CD8-positive, alpha-beta memory T cell (primary cell): Measurements from ENCODE around the gene IPO13. TPM values are rescaled to one million over a fixed set of nuclear protein-coding genes. Genes with fewer than 3 reads are reported as not detected.

Experiments
- CTCF ChIA-PET: fragments of 350-600 bp; sonication (Branson Sonifier 250); formaldehyde crosslinking; loops from one replicate; lab custom pipeline; 2021; ENCODE audit warnings: antibody characterized with exemption; lab: Charles Lee
- POLR2A ChIA-PET: fragments of 350-600 bp; sonication (Branson Sonifier 250); formaldehyde crosslinking; loops from one replicate; lab custom pipeline; 2021; ENCODE audit warnings: antibody characterized with exemption; lab: Charles Lee
- DNase-seq, 5 donors: peaks; one replicate each; pipeline versions ENCODE4 v3.0.0 to v3.0.0-alpha.2; 2020 to 2022; ENCODE audit warnings: mixed read lengths in 1 of 5
- H3K27ac ChIP-seq: one replicate; pipeline ENCODE4 v1.7.0; 2013; ENCODE audit warnings: low read depth, mild to moderate bottlenecking, low read length, moderate library complexity
- H3K27me3 ChIP-seq: 2 replicates; pipeline ENCODE4 v1.7.0; 2013; ENCODE audit warnings: low read length, mild to moderate bottlenecking; ENCODE audit not compliant: insufficient read depth, poor library complexity, severe bottlenecking
- H3K36me3 ChIP-seq: 2 replicates; pipeline ENCODE4 v1.7.0; 2013; ENCODE audit warnings: mild to moderate bottlenecking, low read length, moderate library complexity; ENCODE audit not compliant: insufficient read depth
- H3K4me1 ChIP-seq: 2 replicates; pipeline ENCODE4 v1.7.0; 2013; ENCODE audit warnings: mild to moderate bottlenecking, low read length, moderate library complexity; ENCODE audit not compliant: insufficient read depth
- H3K4me3 ChIP-seq: 2 replicates; pipeline ENCODE4 v1.7.0; 2013; ENCODE audit warnings: mild to moderate bottlenecking, low read length
- H3K9me3 ChIP-seq: 2 replicates; pipeline ENCODE4 v1.7.0; 2013; ENCODE audit warnings: mild to moderate bottlenecking, low read length
- H3K27ac Mint-ChIP-seq, 8 donors: one replicate each; pipeline ENCODE4 v1.8.0; 2020 to 2021; ENCODE audit warnings: mixed read lengths in 8 of 8, mild to moderate bottlenecking in 6 of 8, inconsistent platforms in 3 of 8, moderate library complexity in 3 of 8
- H3K27me3 Mint-ChIP-seq, 2 donors: one replicate each; pipeline ENCODE4 v1.8.0; 2020 to 2021; ENCODE audit warnings: mixed read lengths in 2 of 2, mild to moderate bottlenecking in 1 of 2, moderate library complexity in 1 of 2
- H3K36me3 Mint-ChIP-seq, 3 donors: one replicate each; pipeline ENCODE4 v1.8.0; 2020 to 2021; ENCODE audit warnings: mixed read lengths in 3 of 3, inconsistent platforms in 1 of 3, mild to moderate bottlenecking in 1 of 3
- H3K4me1 Mint-ChIP-seq, 3 donors: one replicate each; pipeline ENCODE4 v1.8.0; 2020 to 2021; ENCODE audit warnings: mixed read lengths in 3 of 3, inconsistent platforms in 1 of 3, mild to moderate bottlenecking in 1 of 3
- H3K4me3 Mint-ChIP-seq, 7 donors: one replicate each; pipeline ENCODE4 v1.8.0; 2020 to 2021; ENCODE audit warnings: mixed read lengths in 7 of 7, mild to moderate bottlenecking in 6 of 7, moderate library complexity in 4 of 7, inconsistent platforms in 2 of 7
- H3K9me3 Mint-ChIP-seq, 5 donors: one replicate each; pipeline ENCODE4 v1.8.0; 2020 to 2022; ENCODE audit warnings: mixed read lengths in 5 of 5, mild to moderate bottlenecking in 3 of 5, moderate library complexity in 2 of 5, inconsistent platforms in 1 of 5
- polyA plus RNA-seq: library from polyadenylated mRNA; unstranded; fragments of 300-500 nt; fragmentation: Illumina TruSeq; gene quantifications from one replicate; pipeline ENCODE4 v1.2.3, GENCODE V29; 2021
- total RNA-seq, 2 experiments: library from RNA; stranded (reverse); gene quantifications; one replicate each; pipeline ENCODE4 v1.2.3, GENCODE V29; 2021

IPO13 gene
- total and polyA plus RNA-seq, 3 experiments from 2014 or later, result 16.0 to 32.1 (median 28.9) TPM

- no peaks in the 10 kb centered on the region for H3K9me3 Mint-ChIP-seq
- POLR2A ChIA-PET, result interaction anchor here (0.8 to 1.2 kb wide), 2 partner anchors 22 to 23 kb away, joined by 5 to 6 read pairs; partner anchors contain the start of gene IPO13
- H3K27ac Mint-ChIP-seq, result peak overlapping the region; percentile 31 to 99 (median 54)
Measured at GRCh38 chr1:43969416-43969745, 22.6 kb downstream of the IPO13 start.

GRCh38 chr1:43969746-43970466 lies 23.2 kb downstream of the IPO13 start, which contains the start of gene DPH2:
Gene DPH2, plus strand, starts transcription at chr1:43970010. Its CDS starts 166 bp downstream, at chr1:43970176.
- peak within 1 kb of the TSS; percentile 46 to 99 (median 88) for H3K27ac Mint-ChIP-seq
- peak within 1 kb of the TSS; percentile 46 for H3K27ac ChIP-seq
- no peaks in the 10 kb centered on the region for H3K9me3 Mint-ChIP-seq

More at GRCh38 chr1:43969416-43969745, 22.6 kb downstream of the IPO13 start:
- H3K27ac ChIP-seq, result no peak overlapping the region
- peaks cover 32 to 36% (median 33%) of the 10 kb centered on the region in 3 donors for H3K4me1 Mint-ChIP-seq
- no peak for DNase-seq
- peaks cover 0 to 26% (median 0%) of the 10 kb centered on the region in 3 donors for H3K36me3 Mint-ChIP-seq
- H3K27me3 ChIP-seq, result no peaks in the 10 kb centered on the region
- H3K4me3 ChIP-seq, result peak overlapping the region; percentile 67
- no peaks in the 10 kb centered on the region for H3K27me3 Mint-ChIP-seq
- H3K9me3 ChIP-seq, result no peaks in the 10 kb centered on the region
- peaks cover 20% of the 10 kb centered on the region for H3K4me1 ChIP-seq
- peaks cover 3% of the 10 kb centered on the region for H3K36me3 ChIP-seq
- CTCF ChIA-PET, result interaction anchor here (1.4 kb wide), 2 partner anchors 16 to 22 kb away, joined by 3 to 8 read pairs; partner anchors contain the start of gene IPO13
- H3K4me3 Mint-ChIP-seq, result peak overlapping the region; percentile 93 to 97 (median 94)

GRCh38 chr1:43970502-43970901 lies 23.8 kb downstream of the IPO13 start:
- H3K27ac ChIP-seq, result peak overlapping the region; percentile 46
- H3K4me1 Mint-ChIP-seq, result peaks cover 32 to 40% (median 37%) of the 10 kb centered on the region in 3 donors

More at GRCh38 chr1:43969746-43970466, 23.2 kb downstream of the IPO13 start, which contains the start of gene DPH2:
- ChIA-PET CTCF (interaction anchor here (1.3 to 2.0 kb wide), 4 partner anchors 12 to 35 kb away, joined by 3 to 8 read pairs (median 6); partner anchors contain the start of gene IPO13), POLR2A (interaction anchor here (0.8 to 1.2 kb wide), 2 partner anchors 22 to 23 kb away, joined by 5 to 6 read pairs; partner anchors contain the start of gene IPO13)
- Mint-ChIP-seq H3K4me3 (peak within 1 kb of the TSS; percentile 93 to 97 (median 94)), H3K4me1 (peaks cover 32 to 37% (median 34%) of the 10 kb centered on the region in 3 donors), H3K36me3 (peaks cover 0 to 30% (median 0%) of the 10 kb centered on the region in 3 donors), H3K27me3 (no peaks in the 10 kb centered on the region)
- H3K27me3 ChIP-seq, result no peaks in the 10 kb centered on the region
- peak within 1 kb of the TSS; percentile 67 for H3K4me3 ChIP-seq
- H3K9me3 ChIP-seq, result no peaks in the 10 kb centered on the region
- peak; percentile 88 to 96 (median 92) for DNase-seq
- peaks cover 3% of the 10 kb centered on the region for H3K36me3 ChIP-seq
- peaks cover 20% of the 10 kb centered on the region for H3K4me1 ChIP-seq

GRCh38 chr1:43970911-43971310 lies 24.2 kb downstream of the IPO13 start:
- Histone ChIP-seq H3K27me3 (no peaks in the 10 kb centered on the region), H3K9me3 (no peaks in the 10 kb centered on the region), H3K27ac (no peak overlapping the region), H3K36me3 (peaks cover 3% of the 10 kb centered on the region), H3K4me3 (no peak overlapping the region), H3K4me1 (peaks cover 25% of the 10 kb centered on the region)
- H3K4me3 Mint-ChIP-seq, result peak overlapping the region; percentile 93 to 97 (median 94)
- POLR2A ChIA-PET, result no interaction called here
- H3K36me3 Mint-ChIP-seq, result peaks cover 0 to 35% (median 0%) of the 10 kb centered on the region in 3 donors
- no peaks in the 10 kb centered on the region for H3K9me3 Mint-ChIP-seq
- H3K27ac Mint-ChIP-seq, result peak overlapping the region in 2 of 8 donors; percentile 42 to 60
- CTCF ChIA-PET, result interaction anchor here (1.3 to 2.0 kb wide), 2 partner anchors 13 to 36 kb away, joined by 3 to 8 read pairs; no protein-coding TSS in a partner anchor
- peaks cover 35 to 44% (median 41%) of the 10 kb centered on the region in 3 donors for H3K4me1 Mint-ChIP-seq
- DNase-seq, result no peak
- no peaks in the 10 kb centered on the region for H3K27me3 Mint-ChIP-seq

More at GRCh38 chr1:43970502-43970901, 23.8 kb downstream of the IPO13 start:
- Mint-ChIP-seq H3K36me3 (peaks cover 0 to 31% (median 0%) of the 10 kb centered on the region in 3 donors), H3K27me3 (no peaks in the 10 kb centered on the region), H3K9me3 (no peaks in the 10 kb centered on the region), H3K27ac (peak overlapping the region in 6 of 8 donors; percentile 61 to 99 (median 89)), H3K4me3 (peak overlapping the region; percentile 93 to 97 (median 94))
- CTCF ChIA-PET, result interaction anchor here (1.3 to 2.0 kb wide), 4 partner anchors 13 to 36 kb away, joined by 3 to 8 read pairs (median 6); partner anchors contain the start of gene IPO13
- H3K9me3 ChIP-seq, result no peaks in the 10 kb centered on the region
- POLR2A ChIA-PET, result interaction anchor here (1.2 kb wide), 1 partner anchor 24 kb away, joined by 5 read pairs; the partner anchor contains the start of gene IPO13
- peaks cover 3% of the 10 kb centered on the region for H3K36me3 ChIP-seq
- H3K4me1 ChIP-seq, result peaks cover 21% of the 10 kb centered on the region
- no peaks in the 10 kb centered on the region for H3K27me3 ChIP-seq
- H3K4me3 ChIP-seq, result peak overlapping the region; percentile 67
- DNase-seq, result no peak

GRCh38 chr1:43971336-43971980 lies 24.7 kb downstream of the IPO13 start:
- Histone ChIP-seq H3K4me1 (peaks cover 30% of the 10 kb centered on the region), H3K9me3 (no peaks in the 10 kb centered on the region), H3K36me3 (peaks cover 7% of the 10 kb centered on the region), H3K4me3 (no peak overlapping the region), H3K27me3 (no peaks in the 10 kb centered on the region), H3K27ac (no peak overlapping the region)
- ChIA-PET CTCF (interaction anchor here (1.3 to 2.0 kb wide), 2 partner anchors 14 to 37 kb away, joined by 3 to 8 read pairs; no protein-coding TSS in a partner anchor), POLR2A (no interaction called here)
- DNase-seq, result no peak
- Mint-ChIP-seq H3K36me3 (peaks cover 0 to 37% (median 0%) of the 10 kb centered on the region in 3 donors), H3K9me3 (no peaks in the 10 kb centered on the region), H3K27me3 (no peaks in the 10 kb centered on the region), H3K4me1 (peaks cover 40 to 49% (median 46%) of the 10 kb centered on the region in 3 donors), H3K4me3 (peak overlapping the region; percentile 93 to 97 (median 94)), H3K27ac (no peak overlapping the region)

- H3K9me3 ChIP-seq, result no peaks in the 10 kb centered on the region
- H3K4me3 Mint-ChIP-seq, result peak overlapping the region; percentile 86 to 98 (median 94)
- peaks cover 51% of the 10 kb centered on the region for H3K4me1 ChIP-seq
- peaks cover 0 to 6% of the 10 kb centered on the region in 2 donors for H3K27me3 Mint-ChIP-seq
- ChIA-PET CTCF (interaction anchor here (1.8 to 2.5 kb wide), 2 partner anchors 27 to 31 kb away, joined by 5 to 12 read pairs; partner anchors contain the start of gene IPO13), POLR2A (interaction anchor here (0.8 kb wide), 1 partner anchor 27 kb away, joined by 3 read pairs; the partner anchor contains the start of gene IPO13)
- DNase-seq, result no peak
- no peaks in the 10 kb centered on the region for H3K27me3 ChIP-seq
- H3K27ac Mint-ChIP-seq, result peak overlapping the region; percentile 83 to 99 (median 93)
- peak overlapping the region; percentile 79 for H3K27ac ChIP-seq
- H3K9me3 Mint-ChIP-seq, result no peaks in the 10 kb centered on the region
- H3K36me3 Mint-ChIP-seq, result peaks cover 3 to 54% (median 9%) of the 10 kb centered on the region in 3 donors
- H3K4me3 ChIP-seq, result peak overlapping the region; percentile 85
- H3K36me3 ChIP-seq, result peaks cover 21% of the 10 kb centered on the region
- H3K4me1 Mint-ChIP-seq, result peaks cover 62 to 73% (median 70%) of the 10 kb centered on the region in 3 donors
Measured at GRCh38 chr1:43973981-43974442, 27.3 kb downstream of the IPO13 start.
